ENCODE data around the gene HBE1.

DNA sequence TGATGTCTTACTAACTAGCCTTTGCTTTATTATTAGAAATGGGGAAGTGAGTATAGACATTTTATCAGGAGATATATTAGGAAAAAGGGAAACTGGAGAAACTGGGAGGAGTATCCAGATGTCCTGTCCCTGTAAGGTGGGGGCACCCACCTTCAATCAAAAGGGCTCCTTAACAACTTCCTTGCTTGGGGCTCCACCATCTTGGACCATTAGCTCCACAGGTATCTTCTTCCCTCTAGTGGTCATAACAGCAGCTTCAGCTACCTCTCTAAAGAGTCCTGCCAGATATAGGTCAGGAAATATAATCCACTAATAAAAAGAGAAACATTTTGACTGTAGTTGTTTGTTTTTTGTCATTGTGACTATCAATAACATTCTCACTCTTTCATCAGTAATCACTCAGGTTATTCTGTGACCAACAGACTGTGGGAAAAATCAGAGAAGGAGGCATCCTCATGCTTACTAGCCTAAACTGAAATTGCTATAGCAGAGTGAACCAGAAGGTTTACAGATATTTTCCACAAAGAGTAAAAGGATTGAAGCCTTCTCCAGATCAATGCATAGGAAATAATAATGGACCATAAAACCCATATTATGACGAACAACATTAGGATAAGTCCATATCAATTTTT is 21.6 kb upstream of the HBE1 start:
- TF ChIP-seq CTCF (IDR thresholded peaks at IDR 0.05; ENCODE audit: control extremely low read depth in 1 of 3, insufficient read depth in 1 of 3, low read depth in 1 of 3, low read length in 3 of 3), result peak in 2 of 3 experiments; percentile 64 to 69; a peak in 3 of 4 replicates
- no peak for TF ChIP-seq PHF8 (conservative IDR thresholded peaks at IDR 0.05; ENCODE audit: low read depth, low read length)
- TF ChIP-seq ZNF274 (IDR thresholded peaks at IDR 0.05; ENCODE audit: borderline replicate concordance, extremely low read depth, low read length), result no peak
- TF ChIP-seq CHD2 (IDR thresholded peaks at IDR 0.05; ENCODE audit: low read length), result no peak
- no peak for TF ChIP-seq RBBP5 (IDR thresholded peaks at IDR 0.05; ENCODE audit: borderline replicate concordance, low read depth, low read length)
- no peak for TF ChIP-seq SP2 (IDR thresholded peaks at IDR 0.05; ENCODE audit: low read length)
- TF ChIP-seq JUND (IDR thresholded peaks at IDR 0.05; ENCODE audit: low read length), result no peak
- TF ChIP-seq TBP (IDR thresholded peaks at IDR 0.05; ENCODE audit: low read depth, low read length), result no peak
- no peak for TF ChIP-seq CEBPB (IDR thresholded peaks at IDR 0.05; ENCODE audit: low read depth, low read length)
- TF ChIP-seq, protein P1, sequence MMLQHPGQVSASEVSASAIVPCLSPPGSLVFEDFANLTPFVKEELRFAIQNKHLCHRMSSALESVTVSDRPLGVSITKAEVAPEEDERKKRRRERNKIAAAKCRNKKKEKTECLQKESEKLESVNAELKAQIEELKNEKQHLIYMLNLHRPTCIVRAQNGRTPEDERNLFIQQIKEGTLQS (IDR thresholded peaks at IDR 0.05; ENCODE audit: insufficient read depth, low read depth, low read length), result no peak
- TF ChIP-seq BCL11A (IDR thresholded peaks at IDR 0.05; ENCODE audit: low read depth in 2 of 2, low read length in 2 of 2), result no peak
- no peak for TF ChIP-seq EZH2 (IDR thresholded peaks at IDR 0.05; ENCODE audit: low read depth, low read length, severe bottlenecking)
- TF ChIP-seq MAX (IDR thresholded peaks at IDR 0.05), result no peak

Data from H1 (cell line).